Psoas muscle (tissue), 8 donors: ENCODE measurements around the gene VCAN. TPM values are rescaled to one million over a fixed set of nuclear protein-coding genes. Genes with fewer than 3 reads are reported as not detected.

Experiments
- ATAC-seq, 4 donors: fragments of 200-7000 bp; cut with Tn5 transposase; one replicate each; pipeline ENCODE4 v1.9.1; 2020; ENCODE audit warnings: moderate library complexity in 3 of 4, mild to moderate bottlenecking in 2 of 4
- DNase-seq, 2 donors: peaks; one replicate each; pipeline ENCODE4 v3.0.0-alpha.2; 2020
- H3K27ac ChIP-seq: fragments of 200-600 bp; one replicate; pipeline ENCODE4 v1.8.0; 2022
- H3K27me3 ChIP-seq, 3 donors: fragments of 200-600 bp in 1 of 3; one replicate each; pipeline versions ENCODE4 v1.6.1 to v1.8.0; 2013 to 2022; ENCODE audit warnings: low read length in 2 of 3, mild to moderate bottlenecking in 2 of 3, moderate library complexity in 1 of 3; ENCODE audit not compliant: insufficient read depth in 3 of 3
- H3K36me3 ChIP-seq, 2 donors: fragments of 200-600 bp in 1 of 2; one replicate each; pipeline versions ENCODE4 v1.6.1 to v1.8.0; 2013 to 2022; ENCODE audit warnings: low read depth in 1 of 2, mild to moderate bottlenecking in 1 of 2, moderate library complexity in 1 of 2; ENCODE audit not compliant: insufficient read depth in 1 of 2
- H3K4me1 ChIP-seq: fragments of 200-600 bp; one replicate; pipeline ENCODE4 v1.8.0; 2022
- H3K4me3 ChIP-seq: fragments of 200-600 bp; one replicate; pipeline ENCODE4 v1.8.0; 2022; ENCODE audit warnings: mild to moderate bottlenecking
- H3K9me3 ChIP-seq: fragments of 200-600 bp; one replicate; pipeline ENCODE4 v1.8.0; 2022
- WGBS, 3 donors: extraction: QIAGEN DNeasy Blood & Tissue Kit; methylation state at CpG; one replicate each; pipeline versions ENCODE4 v1.1.6 to v1.1.7; 2013; 5-methylcytosine and 5-hydroxymethylcytosine counted together
- intact Hi-C, 2 donors: fragments of 100-400 bp; cut with DNase I; formaldehyde crosslinking; loops; one replicate each; pipeline versions ENCODE4 v1.11.0 to v1.14.2; 2022
- polyA plus RNA-seq, 3 donors: library from polyadenylated mRNA; stranded (reverse); fragments of 200-250 nt; gene quantifications; one replicate each; pipeline ENCODE4 v1.2.3, GENCODE V29; 2013
- total RNA-seq, 4 donors: library from RNA; stranded (reverse); fragmentation: NEBNext Ultra II Directional in 2 of 4; extraction: Animal tissue kit (Norgen Biotek cat#: 25700) in 2 of 4; gene quantifications; one replicate each; pipeline versions ENCODE4 v1.2.1 to v1.2.4, GENCODE V29; 2021 to 2023
- TF ChIP-seq, protein P1 (sequence below): fragments of 200-600 bp; IDR thresholded peaks from one replicate; pipeline ENCODE4 v1.8.0; 2022; ENCODE audit warnings: antibody characterized with exemption
- donor health status: healthy with polysubstance abuse.
- donor health status: DM: no; HTN: no; CAD: no; lungs with moderate emphysema.
- donor health status: Bipolar disorder and iron deficiency.
- donor health status: healthy.
- donor health status: DM: yes; HTN: yes; CAD: no.
- donor health status: DM: no; HTN: no; CAD: no.
- donor health status: DM: no; HTN: no; CAD: no.
- donor health status: DM: yes; HTN: yes; CAD: no.

VCAN gene
- total and polyA plus RNA-seq, 7 donors = 2.7 to 26.1 (median 8.8) TPM

DNA sequence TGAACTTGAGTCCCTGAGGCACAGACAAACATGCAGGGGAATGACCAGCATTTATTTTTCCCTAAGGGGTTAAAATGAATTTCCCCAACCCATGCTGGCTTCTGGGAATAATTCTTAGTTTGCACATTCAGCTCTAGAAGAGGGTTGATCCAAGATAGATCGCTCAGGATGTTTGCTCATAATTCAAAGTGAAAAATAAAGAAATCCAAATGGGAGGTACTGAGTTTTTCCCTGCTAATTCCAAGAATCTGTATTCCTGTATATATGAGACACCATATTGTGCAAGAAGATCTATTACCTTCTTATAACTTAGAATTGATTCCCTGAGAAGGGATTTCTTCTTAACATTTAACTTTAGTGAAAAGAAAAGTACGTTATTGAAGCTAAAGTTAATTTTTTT lies 96.2 kb downstream of the VCAN start:
- TF ChIP-seq, protein P1, sequence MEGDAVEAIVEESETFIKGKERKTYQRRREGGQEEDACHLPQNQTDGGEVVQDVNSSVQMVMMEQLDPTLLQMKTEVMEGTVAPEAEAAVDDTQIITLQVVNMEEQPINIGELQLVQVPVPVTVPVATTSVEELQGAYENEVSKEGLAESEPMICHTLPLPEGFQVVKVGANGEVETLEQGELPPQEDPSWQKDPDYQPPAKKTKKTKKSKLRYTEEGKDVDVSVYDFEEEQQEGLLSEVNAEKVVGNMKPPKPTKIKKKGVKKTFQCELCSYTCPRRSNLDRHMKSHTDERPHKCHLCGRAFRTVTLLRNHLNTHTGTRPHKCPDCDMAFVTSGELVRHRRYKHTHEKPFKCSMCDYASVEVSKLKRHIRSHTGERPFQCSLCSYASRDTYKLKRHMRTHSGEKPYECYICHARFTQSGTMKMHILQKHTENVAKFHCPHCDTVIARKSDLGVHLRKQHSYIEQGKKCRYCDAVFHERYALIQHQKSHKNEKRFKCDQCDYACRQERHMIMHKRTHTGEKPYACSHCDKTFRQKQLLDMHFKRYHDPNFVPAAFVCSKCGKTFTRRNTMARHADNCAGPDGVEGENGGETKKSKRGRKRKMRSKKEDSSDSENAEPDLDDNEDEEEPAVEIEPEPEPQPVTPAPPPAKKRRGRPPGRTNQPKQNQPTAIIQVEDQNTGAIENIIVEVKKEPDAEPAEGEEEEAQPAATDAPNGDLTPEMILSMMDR = no peak
- 57 to 68% (median 65%) methylated on average over 2 of the region's 2 CpGs for WGBS, 3 donors
- no peaks in the 10 kb centered on the region for H3K36me3 ChIP-seq

DNA sequence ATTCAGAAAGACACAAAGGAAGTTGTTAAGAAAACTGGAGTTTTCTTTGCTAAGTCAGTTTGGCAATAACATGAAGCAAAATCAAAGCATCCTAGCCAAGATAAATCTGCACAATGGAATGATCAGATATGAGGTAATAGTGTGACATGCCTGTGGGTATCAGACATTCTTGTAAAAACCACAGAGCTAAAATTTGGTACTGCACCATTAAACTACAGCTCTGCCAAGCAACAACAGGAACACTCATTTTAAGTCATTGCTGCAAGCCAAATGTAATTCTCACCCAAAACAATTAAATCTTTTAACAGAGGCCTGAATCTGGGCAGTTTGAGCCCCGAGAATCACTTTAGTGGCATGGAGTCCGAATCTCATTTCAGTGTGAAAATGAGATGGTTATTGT lies 96.6 kb downstream of the VCAN start:
- no peak overlapping the region for H3K4me3 ChIP-seq
- no peaks in the 10 kb centered on the region for H3K9me3 ChIP-seq
- H3K36me3 ChIP-seq = no peaks in the 10 kb centered on the region
- no peak overlapping the region for H3K27ac ChIP-seq
- intact Hi-C loops = loop anchor here in 1 of 2 donors (10.0 kb wide), 1 partner anchor 923 kb away; no protein-coding TSS in a partner anchor
- ATAC-seq (no peak), DNase-seq (no peak)
- 38 to 69% (median 39%) methylated on average over 2 of the region's 2 CpGs for WGBS, 3 donors
- H3K4me1 ChIP-seq = no peaks in the 10 kb centered on the region
- TF ChIP-seq, protein P1 = no peak
- H3K27me3 ChIP-seq = no peaks in the 10 kb centered on the region

More for the DNA sequence above, 96.2 kb downstream of the VCAN start:
- Histone ChIP-seq H3K27ac (no peak overlapping the region), H3K4me1 (no peaks in the 10 kb centered on the region), H3K9me3 (no peaks in the 10 kb centered on the region), H3K4me3 (no peak overlapping the region), H3K27me3 (no peaks in the 10 kb centered on the region)
- intact Hi-C loops = loop anchor here in 1 of 2 donors (10.0 kb wide), 1 partner anchor 923 kb away; no protein-coding TSS in a partner anchor
- ATAC-seq = no peak
- DNase-seq = no peak

DNA sequence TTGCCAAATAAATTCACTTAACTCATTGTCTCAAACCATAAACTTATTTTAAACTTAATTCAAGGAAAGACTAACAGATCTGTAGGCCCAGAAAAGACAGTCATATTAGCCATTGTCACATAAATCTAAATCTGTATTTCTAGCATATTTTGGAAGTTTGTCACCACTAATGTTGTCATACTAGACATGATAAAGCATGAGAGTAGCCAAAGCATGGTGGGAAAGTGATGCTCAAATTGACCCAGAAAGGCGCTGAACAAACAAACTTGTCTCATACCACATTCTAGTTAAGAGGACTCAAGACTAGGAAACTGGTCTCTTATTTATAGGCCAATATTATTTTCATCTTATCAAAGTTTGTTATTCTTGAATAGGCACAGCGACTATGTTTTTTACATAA lies 99.4 kb downstream of the VCAN start:
- no peaks in the 10 kb centered on the region for H3K36me3 ChIP-seq
- intact Hi-C loops = no loop called here
- no peak for DNase-seq
- no peak for ATAC-seq
- no peak overlapping the region for H3K27ac ChIP-seq
- no peaks in the 10 kb centered on the region for H3K9me3 ChIP-seq
- no peaks in the 10 kb centered on the region for H3K27me3 ChIP-seq
- WGBS, 3 donors = 95 to 96% (median 95%) methylated on average over 2 of the region's 2 CpGs
- no peak overlapping the region for H3K4me3 ChIP-seq
- H3K4me1 ChIP-seq = no peaks in the 10 kb centered on the region
- TF ChIP-seq, protein P1 = no peak

DNA sequence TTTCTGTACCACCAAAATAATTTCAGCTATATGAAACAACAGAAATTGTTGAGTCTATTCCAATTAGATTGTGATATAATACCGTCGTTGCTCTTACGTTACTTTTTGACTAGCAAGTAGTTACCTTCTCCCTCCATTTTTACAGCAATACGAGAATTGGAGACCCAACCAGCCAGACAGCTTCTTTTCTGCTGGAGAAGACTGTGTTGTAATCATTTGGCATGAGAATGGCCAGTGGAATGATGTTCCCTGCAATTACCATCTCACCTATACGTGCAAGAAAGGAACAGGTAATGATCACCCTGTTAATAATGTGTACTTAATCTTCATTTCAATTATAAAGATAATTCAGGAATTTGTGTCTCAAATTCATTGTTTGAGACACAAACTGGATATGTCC lies 100.7 kb downstream of the VCAN start:
- intact Hi-C loops = no loop called here
- WGBS, 3 donors = 83% methylated on average over 5 of the region's 5 CpGs
- H3K27me3 ChIP-seq = no peaks in the 10 kb centered on the region
- H3K4me3 ChIP-seq = no peak overlapping the region
- no peaks in the 10 kb centered on the region for H3K4me1 ChIP-seq
- H3K27ac ChIP-seq = no peak overlapping the region
- peaks cover 4% of the 10 kb centered on the region for H3K9me3 ChIP-seq
- DNase-seq = no peak
- TF ChIP-seq, protein P1 = no peak
- no peaks in the 10 kb centered on the region for H3K36me3 ChIP-seq
- no peak for ATAC-seq

DNA sequence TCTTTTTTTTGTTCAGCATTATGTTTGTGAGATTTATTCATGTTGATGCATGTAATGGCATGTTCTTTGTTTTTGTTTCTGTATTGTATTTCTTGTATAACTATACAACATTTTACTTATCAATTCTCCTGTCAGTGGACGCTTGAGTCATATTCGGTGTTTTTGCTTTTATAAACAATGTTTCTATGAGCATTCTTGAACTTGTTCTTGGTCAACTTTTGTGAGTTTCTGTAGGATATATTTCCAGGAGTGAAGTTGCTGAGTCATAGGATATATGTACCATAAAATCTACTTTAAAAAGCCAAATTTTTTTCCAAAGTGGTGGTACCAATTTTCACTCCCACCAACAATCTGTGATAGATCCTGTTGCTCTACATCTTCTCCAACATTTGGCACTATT lies 104.8 kb downstream of the VCAN start:
- no peak overlapping the region for H3K4me3 ChIP-seq
- no peak for ATAC-seq
- TF ChIP-seq, protein P1 = no peak
- no peaks in the 10 kb centered on the region for H3K27me3 ChIP-seq
- intact Hi-C loops = no loop called here
- no peaks in the 10 kb centered on the region for H3K36me3 ChIP-seq
- H3K4me1 ChIP-seq = no peaks in the 10 kb centered on the region
- WGBS, 3 donors = 98 to 100% (median 100%) methylated on average over 2 of the region's 2 CpGs
- no peak for DNase-seq
- H3K9me3 ChIP-seq = peaks cover 4% of the 10 kb centered on the region
- no peak overlapping the region for H3K27ac ChIP-seq
